Measurements from ENCODE around the gene TAF9B.
"Not testable (repeated sequence)": the region's sequence is repeated elsewhere in the genome, so short reads cannot be mapped to it uniquely, and the experiment has no call there.

TAF9B gene

GRCh38 chrX:78157373-78157772 is 17.9 kb upstream of the TAF9B start:
- not testable (repeated sequence) for H3K23ac ChIP-seq (ENCODE audit: low read length in 2 of 2); H3K27ac ChIP-seq (ENCODE audit: low read length, poor library complexity, severe bottlenecking); H3K9ac ChIP-seq (ENCODE audit: low read length); H3K4ac ChIP-seq (ENCODE audit: low read depth in 1 of 2, low read length in 2 of 2); H3K27me3 ChIP-seq (ENCODE audit: control insufficient read depth in 1 of 2, insufficient read depth in 1 of 2, low read length in 2 of 2); H3K4me3 ChIP-seq (ENCODE audit: insufficient read depth in 1 of 2, low read depth in 1 of 2, low read length in 2 of 2); H2AFZ ChIP-seq (ENCODE audit: low read depth, low read length); H2BK15ac ChIP-seq (ENCODE audit: low read depth, poor library complexity, severe bottlenecking); H4K91ac ChIP-seq (ENCODE audit: low read length); H2BK12ac ChIP-seq (ENCODE audit: low read length in 2 of 2); H2AK5ac ChIP-seq (ENCODE audit: low read length, severe bottlenecking); H3K18ac ChIP-seq (ENCODE audit: low read depth in 1 of 2, low read length in 2 of 2); H3K9me3 ChIP-seq (ENCODE audit: control insufficient read depth, low read length); H3K14ac ChIP-seq (ENCODE audit: low read length in 2 of 2); DNase-seq; H4K8ac ChIP-seq (ENCODE audit: low read length); H2BK5ac ChIP-seq (ENCODE audit: low read depth, low read length, poor library complexity, severe bottlenecking); H2BK120ac ChIP-seq (ENCODE audit: low read depth, low read length); H3K4me1 ChIP-seq (ENCODE audit: control insufficient read depth, insufficient read depth, low read depth, low read length); H3K79me1 ChIP-seq (replicated peaks; ENCODE audit: low read length, poor library complexity, severe bottlenecking); H3K4me2 ChIP-seq (ENCODE audit: low read length, poor library complexity, severe bottlenecking); H3K36me3 ChIP-seq (ENCODE audit: control insufficient read depth in 1 of 2, insufficient read depth in 2 of 2, low read depth in 1 of 2, low read length in 2 of 2)
- 44% methylated on average over 2 of the region's 2 CpGs for WGBS

GRCh38 chrX:78147002-78147540 is 7.6 kb upstream of the TAF9B start:
- H2BK12ac ChIP-seq (ENCODE audit: low read length in 2 of 2); H3K4ac ChIP-seq (ENCODE audit: low read depth in 1 of 2, low read length in 2 of 2); H2BK120ac ChIP-seq (ENCODE audit: low read depth, low read length); DNase-seq; H3K14ac ChIP-seq (ENCODE audit: low read length in 2 of 2); H3K79me1 ChIP-seq (replicated peaks; ENCODE audit: low read length, poor library complexity, severe bottlenecking); H3K27me3 ChIP-seq (ENCODE audit: control insufficient read depth in 1 of 2, insufficient read depth in 1 of 2, low read length in 2 of 2); H2BK5ac ChIP-seq (ENCODE audit: low read depth, low read length, poor library complexity, severe bottlenecking); H3K18ac ChIP-seq (ENCODE audit: low read depth in 1 of 2, low read length in 2 of 2); H2AK5ac ChIP-seq (ENCODE audit: low read length, severe bottlenecking); H2AFZ ChIP-seq (ENCODE audit: low read depth, low read length); H3K27ac ChIP-seq (ENCODE audit: low read length, poor library complexity, severe bottlenecking); H3K4me1 ChIP-seq (ENCODE audit: control insufficient read depth, insufficient read depth, low read depth, low read length); H4K8ac ChIP-seq (ENCODE audit: low read length); H4K91ac ChIP-seq (ENCODE audit: low read length); H3K4me3 ChIP-seq (ENCODE audit: insufficient read depth in 1 of 2, low read depth in 1 of 2, low read length in 2 of 2); H3K23ac ChIP-seq (ENCODE audit: low read length in 2 of 2); H3K4me2 ChIP-seq (ENCODE audit: low read length, poor library complexity, severe bottlenecking); H2BK15ac ChIP-seq (ENCODE audit: low read depth, poor library complexity, severe bottlenecking); H3K9ac ChIP-seq (ENCODE audit: low read length); H3K36me3 ChIP-seq (ENCODE audit: control insufficient read depth in 1 of 2, insufficient read depth in 2 of 2, low read depth in 1 of 2, low read length in 2 of 2): not testable (repeated sequence)
- WGBS, result no CpG with 5 or more reads among the region's 5 CpGs
- peaks cover 28% of the 10 kb centered on the region for H3K9me3 ChIP-seq (ENCODE audit: control insufficient read depth, low read length)

GRCh38 chrX:78140206-78140605 is 756 bp upstream of the TAF9B start:
- Histone ChIP-seq H4K8ac (ENCODE audit: low read length) (no peak overlapping the region), H3K27me3 (ENCODE audit: control insufficient read depth in 1 of 2, insufficient read depth in 1 of 2, low read length in 2 of 2) (no peaks in the 10 kb centered on the region), H2BK5ac (ENCODE audit: low read depth, low read length, poor library complexity, severe bottlenecking) (no peak overlapping the region), H3K36me3 (ENCODE audit: control insufficient read depth in 1 of 2, insufficient read depth in 2 of 2, low read depth in 1 of 2, low read length in 2 of 2) (peaks cover 0 to 3% of the 10 kb centered on the region in 2 experiments), H3K9me3 (ENCODE audit: control insufficient read depth, low read length) (no peaks in the 10 kb centered on the region), H3K23ac (ENCODE audit: low read length in 2 of 2) (no peak overlapping the region), H4K91ac (ENCODE audit: low read length) (no peak overlapping the region), H3K9ac (ENCODE audit: low read length) (no peak overlapping the region), H2BK15ac (ENCODE audit: low read depth, poor library complexity, severe bottlenecking) (no peak overlapping the region), H3K4ac (ENCODE audit: low read depth in 1 of 2, low read length in 2 of 2) (no peak overlapping the region), H3K4me2 (ENCODE audit: low read length, poor library complexity, severe bottlenecking) (no peak overlapping the region), H3K14ac (ENCODE audit: low read length in 2 of 2) (no peak overlapping the region), H3K18ac (ENCODE audit: low read depth in 1 of 2, low read length in 2 of 2) (no peak overlapping the region), H3K79me1 (replicated peaks; ENCODE audit: low read length, poor library complexity, severe bottlenecking) (no peaks in the 10 kb centered on the region), H3K4me3 (ENCODE audit: insufficient read depth in 1 of 2, low read depth in 1 of 2, low read length in 2 of 2) (peak overlapping the region in 1 of 2 experiments; percentile 89), H3K27ac (ENCODE audit: low read length, poor library complexity, severe bottlenecking) (no peak overlapping the region), H2AK5ac (ENCODE audit: low read length, severe bottlenecking) (no peak overlapping the region), H2BK120ac (ENCODE audit: low read depth, low read length) (no peak overlapping the region), H2AFZ (ENCODE audit: low read depth, low read length) (no peak overlapping the region), H3K4me1 (ENCODE audit: control insufficient read depth, insufficient read depth, low read depth, low read length) (peaks cover 4% of the 10 kb centered on the region), H2BK12ac (ENCODE audit: low read length in 2 of 2) (no peak overlapping the region)
- 94% methylated on average over 9 of the region's 9 CpGs for WGBS
- DNase-seq, result no peak

GRCh38 chrX:78133238-78133960 is 6.1 kb downstream of the TAF9B start:
- H3K9ac ChIP-seq (ENCODE audit: low read length), result no peak overlapping the region
- H3K4me1 ChIP-seq (ENCODE audit: control insufficient read depth, insufficient read depth, low read depth, low read length), result peaks cover under 1% of the 10 kb centered on the region
- H3K14ac ChIP-seq (ENCODE audit: low read length in 2 of 2), result no peak overlapping the region
- WGBS, result no CpG with 5 or more reads among the region's 4 CpGs
- no peak overlapping the region for H3K23ac ChIP-seq (ENCODE audit: low read length in 2 of 2)
- H4K91ac ChIP-seq (ENCODE audit: low read length), result no peak overlapping the region
- H3K36me3 ChIP-seq (ENCODE audit: control insufficient read depth in 1 of 2, insufficient read depth in 2 of 2, low read depth in 1 of 2, low read length in 2 of 2), result peaks cover 0 to 47% of the 10 kb centered on the region in 2 experiments
- no peak overlapping the region for H3K27ac ChIP-seq (ENCODE audit: low read length, poor library complexity, severe bottlenecking)
- H3K4me2 ChIP-seq (ENCODE audit: low read length, poor library complexity, severe bottlenecking), result no peak overlapping the region
- no peak overlapping the region for H3K4ac ChIP-seq (ENCODE audit: low read depth in 1 of 2, low read length in 2 of 2)
- H4K8ac ChIP-seq (ENCODE audit: low read length), result no peak overlapping the region
- H2AK5ac ChIP-seq (ENCODE audit: low read length, severe bottlenecking), result no peak overlapping the region
- H3K18ac ChIP-seq (ENCODE audit: low read depth in 1 of 2, low read length in 2 of 2), result no peak overlapping the region
- no peak overlapping the region for H2BK12ac ChIP-seq (ENCODE audit: low read length in 2 of 2)
- DNase-seq, result no peak
- H3K4me3 ChIP-seq (ENCODE audit: insufficient read depth in 1 of 2, low read depth in 1 of 2, low read length in 2 of 2), result no peak overlapping the region
- no peak overlapping the region for H2BK5ac ChIP-seq (ENCODE audit: low read depth, low read length, poor library complexity, severe bottlenecking)
- H3K9me3 ChIP-seq (ENCODE audit: control insufficient read depth, low read length), result no peaks in the 10 kb centered on the region
- H2AFZ ChIP-seq (ENCODE audit: low read depth, low read length), result no peak overlapping the region
- no peak overlapping the region for H2BK120ac ChIP-seq (ENCODE audit: low read depth, low read length)
- H3K27me3 ChIP-seq (ENCODE audit: control insufficient read depth in 1 of 2, insufficient read depth in 1 of 2, low read length in 2 of 2), result no peaks in the 10 kb centered on the region
- no peak overlapping the region for H2BK15ac ChIP-seq (ENCODE audit: low read depth, poor library complexity, severe bottlenecking)
- no peaks in the 10 kb centered on the region for H3K79me1 ChIP-seq (replicated peaks; ENCODE audit: low read length, poor library complexity, severe bottlenecking)

Measured in mesenchymal stem cell (in vitro differentiated cells and primary cell).